H54 (cell line): ENCODE data around the gene CCSER1.
"Not testable (repeated sequence)": the region's sequence is repeated elsewhere in the genome, so short reads cannot be mapped to it uniquely, and the experiment has no call there.

ENCODE experiments used
- DNase-seq: peaks from one replicate; pipeline ENCODE4 v3.0.0; 2011; ENCODE audit warnings: low spot score, mixed read lengths; ENCODE audit not compliant: insufficient read length
- FAIRE-seq: peaks from 3 replicates; lab custom pipeline; 2011; peaks lifted over from hg19 to GRCh38; lab: Jason Lieb, UNC
- POLR2A ChIP-seq: IDR thresholded peaks from 2 replicates; pipeline ENCODE4 v1.6.1; 2011; ENCODE audit warnings: low read depth, mild to moderate bottlenecking, low read length

Gene CCSER1

DNA sequence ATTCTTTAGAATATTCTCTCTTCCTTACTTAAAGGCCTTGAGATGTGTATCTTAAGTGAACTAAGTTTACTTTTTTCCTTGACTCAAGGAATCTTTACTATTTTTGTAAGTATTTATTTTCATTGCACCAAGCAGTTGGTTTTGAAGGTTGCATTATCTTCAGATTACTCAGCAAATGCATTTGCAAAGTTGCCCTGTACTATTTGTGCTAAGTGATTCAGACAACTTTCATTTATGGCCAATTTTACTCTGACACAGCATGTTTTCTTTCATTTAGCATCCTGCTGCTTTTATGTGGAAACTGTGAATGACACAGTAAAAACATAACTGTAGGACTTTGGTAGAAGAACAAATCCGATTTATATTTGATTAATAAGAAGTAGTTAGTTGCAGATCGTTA is 191.0 kb downstream of the CCSER1 start:
- no peak for DNase-seq
- FAIRE-seq, result peak; percentile 62
- TF ChIP-seq POLR2A, result no peak

DNA sequence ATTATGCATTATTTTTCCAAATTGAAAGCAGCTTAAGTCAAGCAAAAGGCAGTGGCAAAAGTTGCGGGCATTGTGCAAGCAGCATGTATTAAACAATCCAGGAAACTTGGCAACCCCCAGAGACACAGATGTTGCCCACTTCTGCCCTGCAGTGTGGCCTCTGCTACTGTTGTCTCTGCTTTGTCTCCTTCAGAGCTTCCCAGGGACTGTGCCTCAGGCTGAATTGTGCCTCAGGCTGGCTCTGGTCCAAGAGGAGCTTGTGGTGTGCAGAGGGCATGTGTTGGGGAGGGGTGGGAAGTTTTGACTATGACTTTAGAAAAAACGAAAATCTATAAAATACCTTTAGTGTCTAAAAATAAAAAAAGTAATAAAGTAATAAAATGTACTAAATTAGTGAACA is 201.4 kb downstream of the CCSER1 start:
- TF ChIP-seq POLR2A, result no peak
- DNase-seq (no peak), FAIRE-seq (no peak)

DNA sequence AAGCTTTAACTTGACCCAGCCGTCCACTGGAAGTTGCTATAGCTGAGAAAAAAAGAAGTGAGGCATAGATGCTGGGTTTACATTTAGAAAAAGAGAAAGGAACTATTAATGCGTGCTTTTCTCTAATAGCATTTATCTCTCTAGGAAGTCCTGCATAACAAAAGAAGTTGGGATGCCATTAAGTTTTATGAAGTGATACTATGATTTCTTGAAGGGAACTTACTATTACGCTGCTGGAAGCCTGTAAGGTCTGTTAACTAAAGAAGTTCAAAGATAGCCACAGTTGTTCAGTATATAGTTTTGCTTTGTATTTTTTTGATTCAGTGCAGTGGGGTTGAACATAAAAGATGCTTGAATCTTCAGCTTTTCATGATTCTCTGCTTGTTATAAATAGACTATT is 203.4 kb downstream of the CCSER1 start:
- DNase-seq (no peak), FAIRE-seq (no peak)
- no peak for TF ChIP-seq POLR2A

DNA sequence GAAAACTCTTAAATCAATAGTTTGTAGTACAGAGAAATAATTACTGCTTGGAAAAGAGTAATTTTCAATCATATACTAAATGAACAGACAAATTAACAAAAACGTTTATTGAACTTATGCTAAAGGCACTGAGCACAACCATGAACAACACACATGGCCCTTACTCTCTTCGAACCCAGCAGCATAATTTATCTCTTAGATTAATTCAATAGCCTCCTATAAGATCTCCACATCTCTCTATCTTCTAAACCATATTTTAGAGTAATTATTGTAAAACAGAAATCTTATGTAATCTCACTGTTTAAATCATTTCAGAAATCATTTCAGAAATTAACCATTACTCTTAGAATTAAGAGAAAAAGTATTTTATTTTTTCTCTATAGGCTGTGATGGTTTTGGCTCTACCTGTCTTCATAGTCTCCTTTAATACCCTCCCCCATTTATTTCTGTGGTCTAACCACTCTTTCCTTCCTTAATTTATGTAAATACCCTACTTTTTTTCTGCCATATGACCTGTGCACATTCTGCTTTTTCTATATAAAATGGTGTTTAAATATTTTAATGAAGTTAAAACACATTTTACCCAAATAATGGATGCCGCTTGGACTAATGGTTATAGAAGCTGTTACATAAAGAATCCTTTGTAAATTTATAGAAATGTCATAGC is 218.5 kb downstream of the CCSER1 start:
- no peak for TF ChIP-seq POLR2A
- DNase-seq, result no peak
- FAIRE-seq, result no peak

DNA sequence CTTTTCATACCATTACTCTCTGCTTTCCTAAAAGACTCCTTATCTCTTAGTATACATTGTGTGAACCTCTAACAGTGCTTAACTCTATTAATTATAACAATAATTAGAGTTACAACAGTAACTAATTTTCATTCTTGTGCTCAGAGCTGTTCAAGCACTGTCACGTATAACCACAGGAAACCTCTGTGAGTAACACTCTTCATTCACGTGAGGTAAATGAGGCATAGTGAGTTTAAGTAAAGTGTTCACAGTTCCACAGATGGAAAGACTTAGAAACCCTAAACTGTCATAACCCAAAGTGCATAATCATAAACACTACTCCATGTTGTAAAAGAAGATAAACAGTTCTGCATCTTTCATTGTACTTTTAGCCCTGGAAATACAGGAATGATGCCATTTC is 222.4 kb downstream of the CCSER1 start:
- TF ChIP-seq POLR2A, result no peak
- DNase-seq, result no peak
- FAIRE-seq, result no peak

DNA sequence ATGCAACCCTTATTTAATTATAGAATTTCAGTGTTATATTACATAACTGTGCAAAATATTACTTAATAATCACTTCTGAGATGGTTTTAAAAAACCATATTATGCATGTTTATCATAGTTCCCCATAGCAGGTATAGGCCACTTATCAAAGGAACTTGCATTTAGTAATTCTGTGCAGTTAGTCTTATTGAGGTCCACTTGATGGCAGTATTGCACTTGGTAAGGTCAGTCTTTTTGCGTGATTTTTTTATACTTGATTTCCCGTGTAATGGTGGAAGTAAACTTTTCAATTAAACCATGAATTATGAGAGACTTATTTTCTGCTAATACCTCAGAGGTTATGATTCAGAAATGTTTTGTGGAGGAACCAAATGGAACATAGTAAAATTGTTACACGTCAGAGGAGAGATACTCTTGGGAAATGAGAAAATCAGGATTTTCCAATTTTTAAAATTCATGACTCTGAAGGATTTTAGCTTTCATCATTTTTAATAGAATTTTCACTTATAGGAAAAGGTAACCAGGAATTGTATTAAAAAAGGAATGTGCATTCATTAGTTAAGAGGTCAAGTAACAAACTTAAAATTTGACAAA is 230.0 kb downstream of the CCSER1 start:
- TF ChIP-seq POLR2A, result no peak
- FAIRE-seq, result no peak
- no peak for DNase-seq

DNA sequence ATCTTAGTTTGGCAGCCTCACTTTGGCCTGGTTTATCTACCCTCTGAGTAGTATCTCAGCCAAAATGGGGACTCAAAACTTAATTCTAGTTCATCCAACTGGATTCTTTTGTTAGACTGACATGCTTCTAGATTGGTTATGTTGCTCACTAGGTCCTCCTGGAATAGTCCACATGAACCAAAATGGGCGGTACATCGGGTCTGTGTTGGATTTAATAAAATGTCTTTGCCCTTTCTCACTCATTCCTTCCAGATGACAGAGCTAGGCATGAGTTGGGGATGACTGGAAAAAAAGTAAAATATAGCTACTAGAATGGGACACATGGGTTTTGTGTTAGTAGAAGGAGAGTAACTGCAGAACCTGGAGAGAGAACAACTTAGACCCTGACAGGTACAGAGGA is 247.9 kb downstream of the CCSER1 start:
- no peak for FAIRE-seq
- no peak for TF ChIP-seq POLR2A
- DNase-seq, result no peak

DNA sequence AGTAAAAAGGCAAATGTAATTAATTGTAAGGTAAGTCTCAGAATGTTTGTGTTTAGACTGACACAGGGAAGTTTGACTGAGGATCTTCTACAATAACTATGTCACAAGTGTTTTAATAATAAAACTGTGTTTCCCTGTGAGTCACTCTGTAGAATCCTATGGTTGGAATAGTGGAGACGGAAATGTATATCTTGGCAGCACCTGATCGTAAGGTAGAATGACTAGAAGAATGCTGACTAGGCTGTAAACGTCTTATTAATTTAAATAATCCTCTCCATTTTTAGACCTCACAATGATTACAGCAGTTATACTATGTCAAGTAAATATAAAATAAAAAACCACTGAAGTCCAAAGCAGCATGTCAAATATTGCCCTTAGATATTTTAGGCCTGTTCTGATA is 266.0 kb downstream of the CCSER1 start:
- DNase-seq (no peak), FAIRE-seq (no peak)
- no peak for TF ChIP-seq POLR2A

DNA sequence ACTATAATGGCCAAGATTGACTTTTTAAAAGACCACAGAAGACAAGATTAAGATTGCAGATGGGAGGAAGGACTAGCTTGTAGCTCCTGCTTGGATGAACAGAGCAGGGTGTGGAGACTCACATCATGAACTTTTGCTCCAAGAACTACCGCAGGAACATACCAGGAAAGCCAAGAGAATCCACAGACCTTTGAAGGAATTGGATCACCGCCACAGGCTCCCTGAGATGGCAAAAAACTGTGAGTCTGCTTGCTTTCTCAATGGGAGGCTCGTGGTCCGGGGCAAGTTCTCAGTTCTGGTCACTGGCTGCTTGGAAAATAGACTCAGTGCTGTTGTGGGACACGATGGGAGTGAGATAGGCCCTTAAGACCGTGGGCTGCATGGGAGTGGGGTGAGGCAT is 276.6 kb downstream of the CCSER1 start:
- DNase-seq, result no peak
- no peak for FAIRE-seq

DNA sequence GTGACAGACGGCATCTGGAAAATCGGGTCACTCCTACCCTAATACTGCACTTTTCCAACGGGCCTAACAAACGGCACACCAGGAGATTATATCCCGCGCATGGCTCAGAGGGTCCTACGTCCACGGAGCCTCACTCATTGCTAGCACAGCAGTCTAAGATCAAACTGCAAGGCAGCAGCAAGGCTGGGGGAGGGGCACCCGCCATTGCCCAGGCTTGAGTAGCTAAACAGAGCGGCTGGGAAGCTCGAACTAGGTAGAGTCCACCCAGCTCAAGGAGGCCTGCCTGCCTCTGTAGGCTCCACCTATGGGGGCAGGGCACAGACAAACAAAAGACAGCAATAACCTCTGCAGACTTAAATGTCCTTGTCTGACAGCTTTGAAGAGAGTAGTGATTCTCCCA is 280.7 kb downstream of the CCSER1 start:
- not testable (repeated sequence) for FAIRE-seq, DNase-seq

More for the DNA sequence above, 276.6 kb downstream of the CCSER1 start:
- TF ChIP-seq POLR2A, result no peak

DNA sequence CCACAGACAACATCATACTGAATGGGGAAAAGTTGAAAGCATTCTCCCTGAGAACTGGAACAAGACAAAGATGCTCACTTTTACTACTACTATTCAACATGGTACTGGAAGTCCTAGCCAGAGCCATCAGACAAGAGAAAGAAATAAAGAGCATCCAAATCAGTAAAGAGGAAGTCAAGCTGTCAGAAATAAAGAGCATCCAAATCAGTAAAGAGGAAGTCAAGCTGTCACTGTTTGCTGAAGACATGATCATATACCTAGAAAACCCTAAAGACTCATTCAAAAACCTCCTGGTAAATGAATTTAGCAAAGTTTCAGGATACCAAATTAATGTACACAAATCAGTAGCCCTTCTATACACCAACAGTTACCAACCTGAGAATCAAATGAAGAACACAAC is 285.6 kb downstream of the CCSER1 start:
- not testable (repeated sequence) for FAIRE-seq, DNase-seq

DNA sequence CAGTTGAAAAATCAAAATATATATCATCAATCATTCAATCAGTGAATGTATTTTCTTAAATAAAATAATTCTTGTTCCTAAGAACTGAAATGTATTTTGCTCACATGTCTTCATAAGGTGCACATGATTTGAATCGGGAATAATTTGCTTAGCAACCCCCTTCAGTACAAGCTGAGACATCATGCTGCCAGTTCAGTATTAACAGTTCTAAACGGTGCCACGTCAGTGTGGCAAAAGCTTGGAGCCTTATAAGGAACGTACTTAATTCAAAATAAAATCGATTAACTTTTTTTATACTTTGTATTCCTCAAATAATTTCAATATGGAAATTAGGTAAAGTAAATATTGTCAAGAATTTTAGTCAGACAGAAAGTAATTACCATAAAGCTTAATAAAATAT is 287.9 kb downstream of the CCSER1 start:
- DNase-seq (no peak), FAIRE-seq (no peak)
- no peak for TF ChIP-seq POLR2A

DNA sequence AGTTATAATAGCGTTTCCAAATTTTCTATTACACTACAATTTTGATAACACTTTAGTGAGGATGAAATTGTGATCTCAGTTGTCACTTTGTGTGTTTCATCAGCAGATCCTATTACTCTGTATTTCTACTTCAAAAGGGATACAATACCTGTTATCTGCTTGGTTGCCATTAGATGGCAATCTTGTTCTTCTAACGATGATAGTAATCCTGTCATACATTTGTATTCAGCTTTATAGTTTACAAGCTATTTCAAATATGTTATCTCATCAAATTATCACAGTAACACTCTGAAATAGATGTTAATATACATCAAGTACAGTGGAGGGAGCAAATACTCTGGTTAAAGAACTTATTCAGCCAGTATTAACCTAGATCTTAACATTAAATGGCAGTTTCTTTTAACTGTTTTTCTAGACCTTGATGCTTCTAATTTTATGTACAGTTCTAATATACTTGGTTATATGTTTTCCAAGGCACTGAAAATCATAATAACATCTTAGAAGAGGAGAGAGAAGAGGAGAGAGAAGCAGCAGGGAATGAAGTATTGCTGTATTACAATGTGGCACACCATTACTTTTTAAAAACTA is 292.0 kb downstream of the CCSER1 start:
- no peak for TF ChIP-seq POLR2A
- peak; percentile 1 for DNase-seq
- peak; percentile 57 for FAIRE-seq

DNA sequence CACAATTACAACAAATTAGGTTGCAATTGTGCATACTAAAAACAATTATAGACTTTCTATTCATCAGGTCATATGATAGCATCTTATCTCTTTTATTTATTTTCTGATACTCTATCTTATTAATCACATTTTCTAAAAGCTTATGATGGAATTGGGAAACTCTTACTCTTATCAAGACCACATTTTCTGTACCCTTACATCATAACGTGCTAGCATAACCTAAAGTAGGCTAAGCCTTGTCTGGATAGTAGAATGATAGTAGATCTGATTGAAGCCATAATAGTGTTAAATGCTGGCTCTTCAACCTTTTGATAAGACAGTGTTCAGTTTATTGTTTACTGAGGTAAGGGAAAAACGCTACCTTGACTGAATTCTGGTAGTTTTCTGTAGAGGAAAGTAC is 294.0 kb downstream of the CCSER1 start:
- no peak for TF ChIP-seq POLR2A
- DNase-seq (no peak), FAIRE-seq (no peak)

DNA sequence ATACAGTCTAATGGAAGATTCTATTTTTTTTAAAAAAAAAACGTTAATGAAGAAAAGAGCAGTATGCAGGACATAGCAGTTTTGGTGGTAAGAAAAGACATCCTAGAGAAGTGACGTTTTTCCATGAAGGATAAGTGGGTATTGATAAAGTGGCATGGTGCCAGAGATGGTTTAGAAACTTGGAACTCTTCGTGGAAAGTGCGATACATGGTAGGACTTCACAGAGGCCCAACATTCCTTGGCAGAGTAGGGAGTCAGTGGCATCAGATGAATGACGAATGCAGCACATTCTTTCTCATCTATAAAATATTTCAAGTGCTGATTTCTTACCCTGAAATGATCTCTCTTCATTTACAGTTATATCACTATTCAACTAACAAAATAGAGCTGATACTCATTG is 298.7 kb downstream of the CCSER1 start:
- FAIRE-seq (no peak), DNase-seq (no peak)
- TF ChIP-seq POLR2A, result no peak
